ENCODE measurements around the gene UBR4.

Gene UBR4

DNA sequence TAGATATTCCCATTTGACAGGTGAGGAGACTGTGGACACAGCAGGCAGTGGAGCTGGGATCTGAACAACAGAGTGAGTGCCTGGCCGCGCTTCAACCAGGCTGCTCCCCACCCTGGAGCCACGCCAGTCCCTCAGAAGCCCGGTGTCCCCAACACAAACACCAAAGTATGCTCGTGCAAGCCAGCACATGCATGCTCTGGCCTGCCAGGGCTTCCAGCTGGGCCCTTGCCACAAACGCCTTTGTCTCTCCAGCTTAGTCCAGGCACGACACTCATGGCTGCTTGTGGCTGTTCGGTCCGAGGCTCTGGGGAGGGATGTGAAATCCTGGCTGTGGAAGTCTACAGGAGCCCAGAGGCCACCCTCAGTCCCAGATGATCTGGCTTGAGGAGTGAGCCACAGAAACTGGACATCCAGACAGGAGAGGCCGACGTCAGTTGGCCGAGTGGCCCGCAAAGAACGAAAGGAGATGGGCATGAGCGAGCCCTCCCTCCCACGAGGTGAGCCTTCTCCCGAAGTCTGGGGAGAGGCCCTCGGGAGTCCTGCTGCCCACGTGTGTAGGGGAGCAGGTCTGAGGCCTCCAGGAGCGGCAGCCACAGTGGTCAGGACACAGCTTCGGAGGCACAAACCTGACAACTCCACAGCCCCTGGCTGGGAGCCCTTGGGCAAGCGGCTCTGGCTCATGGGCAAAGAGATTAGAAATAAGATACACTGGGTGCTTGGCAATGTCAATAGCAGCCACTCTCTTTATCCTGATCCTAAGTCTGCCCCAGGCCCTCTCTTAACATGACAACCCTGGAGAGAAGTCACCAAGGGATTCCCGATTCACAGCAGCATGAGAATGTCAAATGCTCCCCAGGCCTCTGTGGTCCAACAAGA, 136.5 kb downstream of the UBR4 start:
- no peak for DNase-seq (ENCODE audit: low read depth, low spot score)

DNA sequence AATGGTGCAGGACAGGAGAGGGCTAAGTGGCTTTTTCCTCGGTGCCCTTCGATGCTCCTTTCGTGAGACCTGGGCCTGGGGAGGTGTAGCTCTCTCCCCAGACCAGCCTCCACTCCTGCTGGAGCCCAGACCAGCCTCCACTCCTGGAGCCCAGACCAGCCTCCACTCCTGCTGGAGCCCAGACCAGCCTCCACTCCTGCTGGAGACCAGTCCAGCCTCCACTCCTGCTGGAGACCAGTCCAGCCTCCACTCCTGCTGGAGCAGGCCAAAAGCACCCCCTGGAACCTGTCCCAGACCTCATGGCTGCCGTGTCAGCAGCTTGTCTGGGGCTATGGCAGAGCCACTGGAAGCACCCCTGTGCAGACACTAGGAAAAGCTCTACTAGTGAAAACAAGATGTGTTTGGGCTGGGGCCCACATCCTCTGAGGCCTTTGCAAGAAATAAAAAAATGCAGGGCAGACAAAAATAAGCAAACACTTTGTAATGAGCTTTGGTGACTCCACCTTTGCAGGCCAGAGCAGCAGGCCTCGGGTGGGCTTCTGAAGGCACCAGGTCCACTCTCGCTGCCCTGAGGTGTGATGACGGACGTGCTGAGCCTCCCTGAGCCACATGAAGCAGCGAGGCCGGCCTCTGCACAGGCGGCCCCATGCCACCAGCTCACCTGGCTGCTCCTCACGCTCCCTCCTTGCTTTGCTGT, 137.6 kb downstream of the UBR4 start:
- DNase-seq (ENCODE audit: low read depth, low spot score), result no peak

- DNase-seq (ENCODE audit: low read depth, low spot score), result no peak
Measured at GRCh38 chr1:19071674-19072281, 138.3 kb downstream of the UBR4 start.

- no peak for DNase-seq (ENCODE audit: low read depth, low spot score)
Measured at GRCh38 chr1:19070891-19071621, 139.0 kb downstream of the UBR4 start.

DNA sequence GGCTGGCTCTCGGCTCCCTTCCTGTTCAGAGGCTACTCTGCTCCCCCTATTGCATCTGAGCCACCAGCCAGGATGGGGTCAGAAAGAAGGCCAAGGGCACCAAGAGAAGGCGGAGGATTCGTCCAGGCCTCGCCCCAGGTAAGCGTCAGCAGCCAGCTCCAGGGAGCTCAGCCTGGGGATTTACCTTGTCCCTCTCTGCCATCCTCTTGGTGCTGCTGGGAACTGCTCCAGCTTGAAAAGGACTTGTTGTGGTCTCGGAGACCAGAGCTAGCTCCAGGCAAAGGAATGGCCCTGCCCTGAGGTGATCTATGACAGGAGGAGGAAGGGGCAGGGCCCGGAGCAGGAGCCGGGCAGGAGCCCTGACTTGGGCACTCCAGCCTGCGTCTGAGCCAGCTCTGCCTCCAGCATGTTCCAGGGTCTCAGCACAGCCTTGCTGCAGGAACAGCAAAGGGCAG, 139.8 kb downstream of the UBR4 start:
- no peak for DNase-seq (ENCODE audit: low read depth, low spot score)

GRCh38 chr1:19068639-19069276, 141.3 kb downstream of the UBR4 start:
- no peak for DNase-seq (ENCODE audit: low read depth, low spot score)

GRCh38 chr1:19067912-19068638, 142.0 kb downstream of the UBR4 start:
- DNase-seq (ENCODE audit: low read depth, low spot score), result no peak

GRCh38 chr1:19067182-19067911, 142.7 kb downstream of the UBR4 start:
- DNase-seq (ENCODE audit: low read depth, low spot score), result no peak

DNA sequence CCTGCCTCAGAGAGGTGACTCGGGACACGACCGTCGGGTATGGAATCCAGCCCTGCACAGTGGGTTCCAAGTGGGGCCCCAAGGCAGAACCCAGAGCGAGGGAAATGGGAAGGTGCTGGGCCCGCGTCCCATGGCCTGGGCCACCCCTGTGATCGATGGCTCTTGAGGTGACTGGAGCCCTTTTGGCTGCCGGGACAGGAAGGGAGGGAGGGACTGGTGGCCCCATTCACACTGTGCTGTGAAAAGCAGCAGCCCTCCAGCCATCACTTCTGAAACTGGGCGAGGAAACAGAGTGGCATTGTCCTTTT, 143.2 kb downstream of the UBR4 start:
- no peak for DNase-seq (ENCODE audit: low read depth, low spot score)

DNA sequence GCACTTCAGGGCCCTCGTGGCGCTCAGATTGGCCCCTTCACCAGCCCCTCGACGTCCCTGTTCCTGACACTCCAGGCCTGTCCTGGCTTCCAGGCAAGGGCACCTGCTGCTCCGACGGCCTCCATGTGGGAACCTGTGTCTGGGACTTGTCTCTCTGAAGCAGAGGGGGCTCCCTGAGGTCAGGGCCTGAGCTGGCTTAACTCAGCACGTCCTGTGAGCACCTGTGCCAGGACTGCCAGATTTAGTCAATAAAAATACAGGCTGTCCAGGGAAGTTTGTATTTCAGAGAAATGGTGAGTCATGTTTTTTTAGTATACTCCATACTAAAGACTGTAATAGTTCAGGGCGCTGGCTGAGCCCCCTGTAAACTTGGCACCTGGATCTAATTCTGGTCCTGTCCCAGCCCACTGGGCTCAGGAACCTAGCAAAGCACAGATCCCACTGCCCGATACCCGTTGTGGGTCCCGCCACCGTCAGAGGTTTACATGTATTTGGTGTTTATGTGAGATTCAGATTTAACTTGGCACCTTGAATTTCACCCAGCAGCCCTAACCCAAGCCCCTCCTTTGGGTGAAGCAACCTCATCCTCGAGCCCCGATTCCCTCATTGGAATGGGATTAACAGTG, 143.7 kb downstream of the UBR4 start:
- DNase-seq (ENCODE audit: low read depth, low spot score), result no peak

GRCh38 chr1:19065526-19066247, 144.4 kb downstream of the UBR4 start:
- no peak for DNase-seq (ENCODE audit: low read depth, low spot score)

DNA sequence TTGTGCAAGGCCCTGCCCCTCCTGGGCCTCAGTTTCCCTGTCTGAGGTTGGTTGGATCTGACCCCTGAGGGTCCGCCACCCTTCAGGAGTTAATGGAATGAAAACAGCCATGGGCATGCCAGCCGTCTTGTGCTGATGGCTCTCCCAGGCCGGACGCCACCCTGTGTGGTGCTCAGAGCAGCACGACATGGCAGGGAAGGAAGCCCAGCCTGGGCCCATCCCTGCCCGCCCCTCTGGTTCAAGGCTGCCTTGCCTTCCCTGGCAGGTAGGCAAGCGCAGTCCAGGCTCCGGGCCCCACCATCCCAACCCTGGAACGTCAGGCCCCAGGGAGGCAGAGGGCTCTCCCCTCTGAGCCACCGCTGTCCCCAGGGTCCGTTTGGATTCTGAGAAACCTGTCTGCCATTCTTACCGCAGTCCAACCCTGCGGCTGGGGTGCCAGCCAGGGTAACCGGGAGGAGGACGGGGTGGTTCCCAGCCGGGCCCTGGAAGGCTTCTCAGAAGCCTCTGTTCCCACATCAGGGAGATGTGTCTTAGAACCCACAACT, 145.1 kb downstream of the UBR4 start:
- DNase-seq (ENCODE audit: low read depth, low spot score), result no peak

DNA sequence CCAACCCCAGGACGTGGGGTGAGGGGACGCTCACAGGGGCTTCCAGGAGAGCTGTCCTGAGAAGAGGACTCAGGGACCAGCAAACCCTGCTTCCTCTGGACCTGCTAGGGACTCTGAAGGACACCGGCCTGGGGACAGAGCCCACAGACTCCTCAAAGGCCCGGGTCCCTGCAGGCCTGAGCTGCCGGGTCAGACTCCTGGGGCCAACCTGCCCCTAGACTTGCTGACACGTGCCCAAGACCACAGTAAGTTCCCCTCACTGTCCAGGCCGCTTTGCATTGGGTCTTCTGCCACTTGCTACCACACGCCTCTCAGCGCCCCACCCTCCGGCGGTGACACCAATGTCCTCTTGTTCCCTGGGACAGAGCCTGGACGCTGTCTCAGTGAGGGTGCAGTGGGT, 146.9 kb downstream of the UBR4 start:
- no peak for DNase-seq (ENCODE audit: low read depth, low spot score)

DNA sequence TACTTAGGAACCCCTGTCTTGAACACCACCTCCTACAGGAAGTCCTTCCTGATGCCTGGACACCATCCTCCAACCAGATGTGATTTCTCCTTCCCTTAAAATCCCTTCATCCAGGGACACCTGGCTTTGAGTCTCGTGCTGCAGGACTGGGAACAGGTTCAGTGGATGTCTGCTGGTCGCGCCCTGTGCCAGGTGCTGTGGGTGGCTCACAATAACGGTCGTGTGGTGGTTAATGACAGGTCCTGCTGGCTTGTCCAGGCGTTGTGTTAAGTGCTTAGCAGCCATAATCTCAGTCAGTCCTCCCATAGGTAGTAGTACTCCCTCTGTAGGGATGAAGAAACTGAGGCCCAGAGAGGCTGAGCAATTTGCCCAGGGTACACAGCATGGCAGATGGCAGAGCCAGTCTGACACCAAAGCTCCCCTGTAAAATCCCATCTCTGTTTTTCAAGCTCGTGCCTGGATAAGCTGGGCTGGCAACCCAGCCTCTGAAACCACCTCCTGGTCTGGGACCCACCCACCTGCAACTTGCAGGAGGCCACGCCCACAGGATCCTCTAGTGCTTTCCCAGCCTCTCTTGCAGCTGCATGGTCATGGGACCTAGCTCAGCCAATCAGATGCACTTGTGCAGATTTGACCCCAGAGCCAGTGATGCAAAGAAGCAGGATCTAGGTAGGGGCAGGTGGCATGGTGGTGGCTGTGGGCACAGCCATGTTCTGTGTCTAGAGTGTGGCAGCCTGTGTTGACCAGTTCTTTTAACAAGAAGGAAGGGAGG, 147.6 kb downstream of the UBR4 start:
- no peak for DNase-seq (ENCODE audit: low read depth, low spot score)

DNA sequence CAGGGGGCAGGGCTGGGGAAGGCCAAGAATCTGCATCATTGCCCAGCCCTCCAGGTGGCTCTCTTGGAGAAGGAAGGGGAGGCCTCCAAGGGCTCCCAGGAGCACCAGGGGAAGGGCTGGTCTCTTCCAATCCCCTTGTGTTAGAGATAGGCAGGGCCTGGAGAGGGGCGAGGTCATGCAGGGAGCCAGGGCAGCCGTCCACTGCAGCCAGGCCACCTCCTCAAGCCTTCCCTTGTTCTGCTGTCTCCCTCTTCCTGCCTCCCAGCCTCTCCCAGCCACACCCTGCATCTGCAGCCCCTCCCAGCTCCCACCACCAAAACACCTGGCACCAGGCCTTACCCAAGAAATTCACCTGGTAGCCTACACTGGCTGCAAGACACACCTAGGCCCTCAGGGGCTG, 148.3 kb downstream of the UBR4 start:
- no peak for DNase-seq (ENCODE audit: low read depth, low spot score)

DNA sequence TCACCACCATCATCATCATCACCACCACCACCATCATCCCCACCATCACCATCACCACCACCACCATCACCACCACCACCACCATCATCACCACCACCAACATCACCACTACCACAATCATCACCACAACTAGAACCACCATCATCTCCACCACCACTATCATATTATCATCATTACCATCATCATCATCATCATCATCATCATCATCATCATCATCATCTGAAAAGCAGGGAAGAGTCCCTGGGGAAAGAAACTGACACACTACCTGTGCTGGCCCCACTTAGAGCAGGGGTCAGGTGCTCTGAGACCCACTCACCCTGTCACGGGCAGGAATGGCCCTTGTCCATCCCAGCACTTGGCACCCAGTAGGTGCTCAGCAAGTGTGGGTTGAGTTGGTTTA, 148.7 kb downstream of the UBR4 start:
- DNase-seq (ENCODE audit: low read depth, low spot score), result no peak

DNA sequence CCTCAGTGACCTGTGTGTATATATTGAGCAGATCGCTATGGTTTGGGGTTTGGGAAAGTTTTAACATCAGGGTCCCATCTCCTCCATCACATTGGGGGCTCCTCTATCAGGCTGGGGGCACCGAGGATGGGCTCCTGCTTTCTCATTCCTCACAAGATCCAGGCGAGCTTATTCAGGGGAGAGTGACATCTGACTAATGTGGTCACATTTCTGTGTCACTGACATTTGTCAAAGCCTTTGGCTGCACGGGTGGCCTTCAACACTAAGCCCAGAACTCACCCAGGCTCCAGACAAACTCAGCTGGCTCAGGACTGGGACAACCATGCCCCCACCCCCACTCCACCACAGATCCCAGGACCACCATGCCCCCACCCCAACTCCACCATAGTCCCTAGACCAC, 150.3 kb downstream of the UBR4 start:
- no peak for DNase-seq (ENCODE audit: low read depth, low spot score)

GRCh38 chr1:19058476-19058797, 151.6 kb downstream of the UBR4 start:
- no peak for DNase-seq (ENCODE audit: low read depth, low spot score)

Measured in activated CD4-positive, CD25-positive, alpha-beta regulatory T cell treated with anti-CD3 and anti-CD28 coated beads, Interleukin-2, amount 50 U/mL, for 16 hours (primary cell).